NCI-H2171 (cell line): ENCODE results near the gene PAIP2B.
"Not testable (repeated sequence)": the region's sequence is repeated elsewhere in the genome, so short reads cannot be mapped to it uniquely, and the experiment has no call there.

Experiments
- DNase-seq: peaks from one replicate; lab custom pipeline; 2025; lab: John Stamatoyannopoulos, UW

Gene PAIP2B

DNA sequence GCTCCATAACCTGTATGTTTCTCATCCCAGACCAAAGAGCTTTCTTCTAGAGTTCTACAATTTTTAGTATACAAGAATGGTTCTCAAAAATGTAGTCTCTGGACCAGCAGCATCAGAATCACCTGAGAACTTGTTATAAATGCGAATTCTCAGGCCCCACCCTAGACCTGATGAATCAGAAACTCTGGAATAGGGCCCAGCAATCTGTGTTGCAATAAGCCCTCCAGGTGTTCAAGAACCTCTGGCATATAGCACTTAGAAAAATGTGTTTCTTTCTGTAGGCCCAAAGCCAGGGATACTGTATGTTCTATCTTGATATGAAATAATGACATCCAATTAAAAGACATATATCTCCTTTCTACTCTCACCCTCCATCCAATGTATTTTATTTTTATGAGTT lies 10.4 kb downstream of the PAIP2B start:
- DNase-seq: no peak

DNA sequence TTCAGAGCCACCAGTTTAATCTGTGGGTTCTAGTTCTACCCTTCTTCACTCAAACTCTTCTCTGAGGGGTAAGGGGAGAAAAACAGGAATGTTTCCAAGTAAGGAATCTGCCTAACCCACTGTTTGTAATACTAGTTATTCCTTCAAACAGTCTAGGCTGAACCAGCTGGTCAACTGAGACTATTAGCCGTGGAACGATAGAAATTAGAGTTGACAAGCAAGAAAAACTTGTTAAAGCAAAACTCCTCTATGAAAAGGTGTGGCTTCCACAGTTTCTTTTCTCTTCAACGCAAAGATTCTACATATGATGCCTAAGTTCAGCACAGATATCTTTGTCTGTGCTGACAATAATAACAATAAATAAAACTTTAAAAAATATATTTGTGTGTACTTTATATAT lies 11.5 kb downstream of the PAIP2B start:
- DNase-seq: no peak

DNA sequence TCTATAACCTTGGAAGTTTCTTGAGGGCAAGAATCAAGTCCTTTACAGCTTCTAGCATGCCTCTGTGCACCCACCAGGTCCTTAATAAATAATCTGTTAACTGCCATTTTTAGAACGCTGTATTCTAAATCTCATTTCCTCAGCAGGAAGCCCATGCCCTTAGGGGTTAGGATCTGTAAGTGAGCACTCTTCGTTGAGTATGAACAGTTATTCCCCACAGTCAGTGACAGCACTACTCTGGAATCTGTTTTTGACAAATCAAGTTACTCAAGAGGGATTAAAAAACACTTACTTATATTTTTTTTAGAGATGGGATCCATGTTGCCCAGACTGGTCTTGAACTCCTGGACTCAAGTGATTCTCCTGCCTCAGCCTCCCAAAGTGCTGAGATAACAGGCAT lies 14.6 kb downstream of the PAIP2B start:
- no peak for DNase-seq

DNA sequence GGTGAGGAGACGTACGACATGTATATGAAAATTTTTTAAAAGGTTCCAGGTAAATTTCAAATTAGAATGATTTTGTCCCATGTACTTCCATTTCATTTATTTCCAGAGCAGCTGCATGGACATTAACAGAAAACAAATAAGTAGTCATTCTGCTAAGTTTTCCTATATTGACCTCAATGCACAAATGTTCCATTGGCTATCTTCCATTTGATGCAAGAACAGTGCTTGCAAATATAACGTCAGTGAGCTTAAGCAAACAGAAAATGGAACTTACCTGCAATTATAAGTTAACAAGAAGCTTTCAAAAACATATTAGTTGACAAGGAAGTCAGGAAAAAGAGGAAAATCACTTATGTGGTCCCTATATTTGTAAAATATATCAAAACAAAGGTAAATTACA lies 16.6 kb downstream of the PAIP2B start:
- no peak for DNase-seq

DNA sequence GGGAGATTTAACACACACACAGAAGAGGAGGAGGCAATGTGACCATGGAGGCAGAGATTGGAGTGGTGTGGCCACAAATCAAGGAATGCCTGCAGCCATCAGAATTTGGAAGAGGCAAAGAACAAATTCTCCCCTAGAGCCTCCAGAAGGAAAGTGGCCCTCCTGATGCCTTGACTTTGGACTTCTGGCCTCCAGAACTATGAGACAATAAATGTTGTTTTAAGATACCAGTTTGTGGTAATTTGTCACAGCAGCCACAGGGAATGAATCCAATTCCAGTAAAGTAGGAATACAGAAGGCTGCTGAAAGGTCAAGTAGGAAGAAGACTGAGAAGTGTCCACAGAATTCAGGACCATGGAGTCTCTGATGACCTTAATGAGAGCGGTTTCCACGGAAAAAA lies 18.1 kb downstream of the PAIP2B start:
- no peak for DNase-seq

DNA sequence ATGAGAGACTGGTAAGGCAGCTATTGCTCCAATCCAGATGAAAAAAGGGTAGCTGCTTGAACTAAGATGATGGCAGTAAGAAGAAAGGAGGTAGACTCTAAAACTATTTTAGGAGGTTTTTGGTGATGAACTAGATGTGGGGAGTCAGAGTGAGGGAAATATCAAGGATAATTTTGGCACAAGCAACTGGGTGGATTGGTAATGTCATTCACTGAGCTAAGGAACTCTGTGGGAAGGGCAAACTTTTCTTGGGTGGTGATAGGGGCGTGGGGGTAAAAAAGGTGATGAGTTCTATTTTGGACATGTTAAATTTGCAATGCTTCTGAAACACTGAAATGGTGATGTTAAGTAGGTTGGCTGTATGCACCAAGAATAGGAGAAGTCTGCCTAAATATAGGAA lies 19.3 kb downstream of the PAIP2B start:
- DNase-seq: no peak

DNA sequence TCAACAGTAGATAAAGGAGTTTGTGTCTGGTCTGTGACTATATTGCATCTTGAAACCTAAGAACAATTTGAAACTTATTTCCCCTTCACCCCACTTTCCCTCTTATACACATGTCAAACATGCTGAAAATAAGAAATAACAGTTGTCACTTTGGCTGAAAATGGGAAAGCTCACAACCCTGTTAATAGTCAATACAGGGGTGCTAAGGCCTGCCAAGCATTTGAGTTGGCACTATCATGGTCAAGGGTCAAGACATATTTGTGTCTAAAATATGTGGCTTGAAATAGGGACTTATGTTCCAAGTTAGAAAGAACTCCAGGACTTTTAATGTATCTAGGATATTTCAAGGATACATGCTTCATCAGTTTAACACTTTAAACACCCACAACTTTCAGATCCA lies 20.6 kb downstream of the PAIP2B start:
- DNase-seq: no peak

DNA sequence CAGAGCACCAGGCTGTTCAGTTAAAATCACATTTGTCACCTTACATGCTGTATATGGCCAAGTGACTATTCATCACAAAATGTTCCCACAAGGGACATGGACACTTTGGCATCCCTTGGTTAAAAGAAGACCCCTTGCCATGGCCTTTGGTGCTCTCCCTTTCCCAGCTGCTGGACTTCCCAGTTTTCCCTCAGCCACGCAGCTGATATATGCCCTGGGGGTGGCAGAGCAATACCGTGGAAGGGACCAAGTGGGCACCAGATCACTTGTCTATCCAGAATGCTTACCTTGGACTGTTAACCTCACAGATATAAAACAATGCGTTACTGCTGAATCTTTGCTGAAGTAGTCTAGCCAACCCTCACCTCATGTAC lies 35.3 kb downstream of the PAIP2B start:
- DNase-seq: no peak

DNA sequence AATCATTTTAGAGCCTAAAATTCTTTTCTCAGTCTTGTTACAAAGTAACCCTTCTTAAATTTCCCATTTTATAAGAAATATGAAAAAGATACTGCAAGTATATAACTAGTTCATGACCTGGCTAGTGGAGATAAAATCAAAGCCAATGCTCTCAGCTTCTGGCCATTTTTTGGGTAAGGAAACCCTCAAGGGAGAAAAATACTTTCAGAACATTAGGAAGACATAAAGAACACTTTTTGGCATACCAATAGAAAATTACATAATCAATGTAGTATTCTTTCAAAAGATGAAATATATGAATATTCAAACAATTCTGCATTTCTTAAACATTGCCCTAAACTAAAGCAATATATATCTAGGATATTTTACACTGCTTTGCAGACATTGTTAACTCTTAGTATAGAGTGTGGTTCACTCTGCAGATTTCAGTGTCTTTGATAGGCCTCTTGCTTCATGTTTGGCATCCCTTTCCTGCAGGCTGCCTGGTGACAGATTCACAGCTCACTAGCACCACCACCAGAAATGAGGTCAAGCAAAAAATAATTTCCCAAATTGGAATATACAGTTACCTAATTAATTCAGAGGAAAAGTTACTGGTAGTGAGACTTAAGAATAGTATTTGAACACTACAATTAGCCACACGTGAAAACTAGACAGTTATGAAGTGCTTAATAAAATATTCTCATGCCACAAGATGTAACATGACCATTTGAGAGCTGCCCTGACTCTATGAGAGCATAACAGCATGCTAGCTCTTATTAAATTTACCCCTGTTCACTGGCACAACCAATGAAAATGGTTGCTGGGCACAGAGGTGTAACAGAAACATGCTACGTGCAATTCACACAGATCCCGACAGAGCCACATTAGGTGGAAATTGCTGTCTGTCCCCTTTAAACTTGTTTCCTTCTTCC lies 36.0 kb downstream of the PAIP2B start:
- DNase-seq: no peak

DNA sequence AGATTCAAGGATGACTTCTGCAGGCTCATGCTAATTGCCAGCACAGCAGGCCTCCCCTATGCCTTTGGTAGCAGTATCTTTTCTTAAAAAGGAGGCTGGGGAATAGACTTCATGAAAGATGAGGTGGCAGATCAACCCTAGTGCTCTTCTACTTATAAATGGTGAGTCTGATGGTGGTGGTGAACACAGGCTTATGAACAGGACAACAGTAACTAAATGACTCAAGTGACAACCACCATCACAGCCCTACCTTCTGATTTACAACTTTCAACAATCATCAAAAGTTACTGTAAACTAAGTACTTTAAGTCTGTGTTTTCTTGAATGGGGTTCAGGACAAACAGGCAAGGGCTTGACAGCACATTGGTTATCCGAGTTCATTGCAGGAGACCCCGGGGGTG lies 39.3 kb downstream of the PAIP2B start:
- no peak for DNase-seq

DNA sequence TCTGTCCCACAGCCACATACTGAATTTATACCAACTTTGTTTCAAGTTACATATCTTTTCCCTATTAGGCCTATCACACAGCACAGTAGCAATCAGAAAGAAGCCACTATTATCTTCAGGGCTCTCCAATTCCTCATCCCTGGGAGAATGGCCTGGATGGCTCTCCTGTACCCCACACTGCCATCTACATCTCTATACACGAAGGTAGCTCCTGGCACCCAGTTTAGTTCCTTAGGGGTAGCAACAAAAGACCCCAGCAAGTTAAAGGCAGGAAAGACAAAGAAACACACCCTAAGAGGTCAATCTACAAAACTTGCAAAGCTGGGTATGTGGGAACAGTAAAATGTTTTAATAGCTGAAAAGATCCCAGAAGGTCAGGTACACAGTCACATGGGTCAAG lies 39.9 kb downstream of the PAIP2B start:
- no peak for DNase-seq

DNA sequence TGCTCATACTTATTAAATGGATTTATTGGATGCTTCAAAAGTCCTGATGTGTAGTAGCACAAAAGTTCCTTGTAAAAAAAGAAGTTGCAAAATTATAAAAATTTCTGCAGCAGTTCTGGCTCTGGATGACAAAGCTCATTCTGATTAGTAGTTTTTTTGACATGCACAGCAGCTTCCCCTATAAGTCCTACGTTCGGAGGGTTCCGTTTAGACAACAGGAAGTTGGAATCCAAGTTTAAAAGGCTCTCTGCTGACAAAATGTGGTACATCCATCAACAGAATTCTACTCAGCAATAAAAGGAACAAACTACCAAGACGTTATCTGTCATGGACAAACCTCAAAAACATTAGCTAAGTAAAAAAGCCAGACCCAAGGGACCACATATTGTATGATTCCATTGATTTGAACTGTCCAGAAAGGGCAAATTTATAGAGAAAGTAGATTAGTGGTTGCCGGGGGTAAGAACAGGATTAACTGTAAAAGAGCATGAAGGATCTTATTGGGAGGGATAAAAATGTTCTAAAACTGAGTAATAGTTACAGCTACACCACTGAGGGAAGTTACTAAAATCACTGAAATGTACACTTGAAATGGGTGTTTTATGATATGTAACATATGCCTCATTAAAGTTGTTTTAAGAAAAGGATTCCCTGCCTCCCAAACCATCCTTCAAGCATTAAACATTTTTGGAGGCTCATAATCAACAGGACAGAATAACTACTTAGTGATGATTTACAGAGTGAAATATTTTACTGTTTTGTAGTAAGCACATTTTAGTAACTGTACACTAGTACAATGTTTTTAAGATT lies 43.4 kb downstream of the PAIP2B start:
- not testable (repeated sequence) for DNase-seq

DNA sequence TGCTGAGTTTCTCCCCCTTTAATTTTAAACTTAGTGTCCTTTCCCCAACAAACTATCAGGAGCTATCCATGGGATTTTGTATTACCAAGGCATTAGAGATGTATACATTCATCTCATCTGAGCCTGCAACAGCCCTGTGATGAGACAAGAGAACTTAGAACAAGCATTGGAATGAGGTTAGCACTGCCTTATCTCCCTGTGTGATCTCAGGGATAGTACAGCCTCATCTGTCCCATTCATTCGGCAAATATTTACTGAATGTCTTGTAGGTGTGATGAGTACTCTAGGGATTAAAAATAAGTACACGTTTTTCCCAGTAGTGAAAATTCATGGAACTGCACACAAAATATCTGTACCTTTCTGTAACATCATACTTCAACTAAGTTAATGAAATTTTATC lies 45.6 kb downstream of the PAIP2B start:
- DNase-seq: no peak

DNA sequence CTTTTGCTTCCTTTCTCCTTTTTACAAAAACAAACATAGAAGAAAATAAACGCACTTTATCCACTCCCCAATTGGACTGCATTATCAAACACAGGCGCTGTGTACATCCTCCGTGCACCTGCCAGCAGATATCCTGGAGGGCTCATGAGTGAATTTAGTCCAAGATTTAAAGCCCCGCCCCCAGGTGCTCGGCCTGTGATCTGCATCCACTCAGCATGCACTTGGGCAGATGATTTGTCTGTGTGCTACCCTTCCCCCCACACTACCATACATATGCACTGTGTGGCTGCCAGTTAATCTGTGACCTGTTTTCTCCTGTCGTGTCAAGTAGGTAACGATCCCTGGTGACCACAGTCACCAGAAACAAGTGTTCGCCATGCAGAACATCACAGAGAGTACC lies 48.1 kb downstream of the PAIP2B start:
- not testable (repeated sequence) for DNase-seq

DNA sequence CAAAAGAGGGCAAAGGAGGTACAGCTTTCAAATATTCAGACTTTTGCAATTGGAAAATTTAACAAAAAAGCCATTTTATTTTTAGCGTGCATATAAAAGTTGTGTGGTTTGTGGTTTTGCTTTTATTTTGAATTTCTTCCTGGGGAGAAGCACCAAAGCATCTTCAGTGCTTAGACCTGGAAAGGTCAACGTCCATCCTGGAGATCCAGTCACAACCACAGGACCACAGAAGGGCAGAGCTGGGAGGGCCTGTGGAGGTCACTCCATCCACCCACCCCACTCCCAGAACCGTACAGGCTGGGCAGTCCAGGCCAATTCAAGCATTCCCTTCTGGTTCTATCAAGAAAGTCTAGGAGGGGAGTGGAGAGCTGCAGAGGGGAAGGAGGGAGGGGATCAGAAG lies 52.7 kb downstream of the PAIP2B start:
- no peak for DNase-seq

DNA sequence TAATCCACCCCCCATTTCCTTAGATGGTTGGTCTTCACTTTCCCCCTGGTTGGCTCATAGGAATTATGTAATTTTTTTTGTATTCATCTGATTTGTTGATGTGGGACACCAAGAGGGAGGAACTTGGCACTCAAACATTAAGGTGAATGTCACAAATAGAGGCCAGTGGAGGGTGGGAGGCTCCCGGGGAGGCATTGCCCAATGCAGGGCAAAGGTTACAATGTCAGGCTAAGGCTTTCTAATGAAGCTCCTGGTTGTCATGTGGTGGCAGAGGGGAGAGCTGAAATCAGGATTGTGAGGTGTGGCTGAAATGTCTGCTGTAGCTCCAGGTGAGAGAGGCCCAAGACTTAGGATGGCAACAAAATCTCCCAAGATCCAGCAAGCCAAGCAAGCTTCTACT lies 53.8 kb downstream of the PAIP2B start:
- DNase-seq: no peak

DNA sequence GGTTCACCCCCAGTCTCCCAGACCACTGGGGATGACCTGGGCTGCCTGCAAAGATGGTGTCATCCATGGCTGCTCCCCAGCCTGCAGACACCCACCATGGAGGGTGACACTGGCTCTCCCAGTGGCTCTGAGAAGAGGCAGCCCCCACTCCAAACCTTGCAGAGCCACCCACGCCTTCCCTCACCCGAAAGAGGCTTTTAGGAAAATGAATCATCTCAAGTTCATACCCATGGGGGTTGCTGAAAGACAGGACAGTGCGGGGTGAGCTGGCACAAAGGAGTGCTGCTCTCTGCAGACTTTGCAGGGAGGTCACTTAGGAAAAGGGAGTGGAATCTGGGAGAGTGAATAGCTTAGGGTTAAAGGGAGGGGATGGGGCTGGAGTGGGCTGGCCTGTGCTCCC lies 60.1 kb downstream of the PAIP2B start:
- no peak for DNase-seq

DNA sequence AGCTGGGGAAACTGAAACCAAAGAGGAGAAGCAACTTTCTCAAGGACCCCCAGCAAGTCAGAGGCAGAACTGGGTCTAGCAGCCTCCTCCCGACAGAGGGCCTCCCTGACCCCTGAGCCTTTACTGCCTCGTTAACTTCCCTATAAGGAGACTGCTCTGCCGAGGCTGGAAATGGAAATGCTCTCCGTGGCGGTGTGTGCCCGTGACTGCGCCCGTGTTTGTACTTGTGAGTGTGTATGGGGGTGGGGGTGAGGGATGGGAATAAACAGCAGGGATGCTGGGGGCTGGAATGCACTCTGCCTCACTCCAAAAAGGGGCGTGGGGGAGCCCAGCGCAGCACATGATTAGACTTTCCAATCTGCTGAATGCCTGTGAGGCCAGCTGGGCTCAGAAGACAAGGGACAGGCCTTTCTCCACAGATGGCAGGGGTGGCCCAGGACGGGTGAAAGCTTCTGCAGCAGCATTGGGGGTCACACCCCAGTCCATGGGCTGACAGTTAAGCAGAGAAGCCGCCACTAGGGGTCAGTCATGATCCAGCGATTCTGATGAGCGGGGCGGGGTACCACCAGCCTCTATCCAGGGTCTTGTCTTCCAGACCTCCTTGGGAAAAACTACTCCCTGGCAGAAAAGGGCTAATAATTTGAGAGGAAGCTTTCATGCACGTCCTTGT lies 69.6 kb downstream of the PAIP2B start:
- DNase-seq: no peak

DNA sequence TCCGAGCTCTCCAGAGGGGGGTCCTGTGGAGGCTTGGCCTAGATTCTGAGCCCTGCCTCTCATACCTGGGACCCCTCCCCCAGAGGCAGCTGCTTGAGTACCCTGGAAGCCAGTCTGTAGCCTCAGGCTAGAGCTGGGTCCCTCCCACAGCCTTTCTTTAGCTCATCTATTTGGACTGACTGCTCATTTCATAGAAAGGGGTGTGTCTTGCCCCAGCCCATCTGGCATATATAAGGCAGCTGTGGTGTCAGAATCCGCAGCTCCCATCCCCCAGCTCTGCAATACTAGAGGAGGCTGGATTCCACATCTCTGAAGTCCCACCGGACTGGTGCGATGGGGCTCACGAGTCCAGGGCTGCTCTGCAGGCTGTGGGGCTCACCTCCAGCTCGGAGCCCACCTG lies 70.3 kb downstream of the PAIP2B start:
- peak; percentile 70 for DNase-seq

DNA sequence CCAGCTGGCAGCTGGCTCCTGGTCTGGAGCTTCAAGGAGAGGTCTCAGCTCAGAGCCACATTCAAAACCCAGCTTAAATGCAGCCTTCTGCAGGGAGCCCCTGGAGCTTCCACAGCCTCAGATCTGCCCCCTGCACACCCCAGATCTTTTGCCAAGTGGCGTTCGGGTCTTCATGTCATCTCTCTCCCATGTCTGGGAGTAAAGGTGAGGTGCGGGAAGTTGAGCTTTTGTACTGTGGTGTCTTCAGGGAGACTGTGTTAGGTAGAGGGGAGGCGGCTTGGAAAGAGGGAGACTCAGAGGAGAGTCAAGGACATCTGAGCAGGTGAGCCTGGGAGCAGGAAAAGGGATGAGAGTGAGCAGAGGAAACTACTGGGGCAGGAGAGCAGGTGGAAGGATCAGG lies 71.1 kb downstream of the PAIP2B start:
- no peak for DNase-seq

DNA sequence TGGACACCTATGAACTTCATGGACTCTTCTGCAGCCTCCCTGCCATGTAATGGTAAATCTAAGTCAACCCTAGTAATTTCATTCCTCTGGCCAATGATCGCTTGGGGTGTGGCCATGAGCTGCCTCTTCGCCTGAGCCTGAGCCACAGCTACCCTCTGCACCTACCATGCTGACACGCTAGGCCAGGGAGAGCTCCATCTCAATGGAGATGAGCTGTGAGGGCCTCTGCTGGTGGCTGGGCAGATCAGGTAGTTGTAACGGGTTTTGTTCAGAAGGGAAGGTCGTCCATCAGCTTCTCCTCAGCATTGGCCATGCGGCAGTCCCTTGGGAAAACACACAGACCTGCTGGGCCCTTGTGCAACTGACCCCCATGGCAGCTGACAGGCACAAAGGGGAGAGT lies 72.1 kb downstream of the PAIP2B start:
- DNase-seq: no peak

DNA sequence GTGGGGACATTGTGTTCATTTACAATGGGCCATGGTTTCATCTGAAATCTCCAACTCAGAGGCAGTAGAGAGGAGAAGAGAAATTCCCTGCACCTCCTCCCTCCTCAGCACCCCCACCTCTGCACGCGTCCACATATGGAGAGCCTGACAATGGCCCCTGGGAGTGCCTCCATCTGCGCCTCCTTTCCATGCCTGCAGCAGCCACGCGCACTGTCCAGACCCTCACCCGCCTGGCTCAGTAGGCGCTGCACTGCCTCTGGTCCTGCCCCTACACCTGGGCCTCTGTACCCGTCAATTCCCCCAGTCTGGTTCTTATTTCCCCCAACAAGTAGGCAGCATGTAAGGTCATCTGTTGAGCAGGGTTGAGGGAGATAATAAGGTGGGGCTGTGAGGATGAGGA lies 72.6 kb downstream of the PAIP2B start:
- DNase-seq: no peak
